ENCODE results near the gene PLAC8L1. TPM values are rescaled to one million over a fixed set of nuclear protein-coding genes. Genes with fewer than 3 reads are reported as not detected.
"Not testable (repeated sequence)": the region's sequence is repeated elsewhere in the genome, so short reads cannot be mapped to it uniquely, and the experiment has no call there.

The PLAC8L1 gene
- total and polyA plus RNA-seq, 4 experiments from 2014 or later: 0.58 TPM; not detected in 3

- intact Hi-C loops (cut with micrococcal nuclease): no loop called here
- Mint-ChIP-seq H3K4me3 (no peak overlapping the region), H3K27me3 (no peaks in the 10 kb centered on the region), H3K4me1 (no peaks in the 10 kb centered on the region), H3K36me3 (peaks cover 58 to 78% of the 10 kb centered on the region in 2 donors), H3K27ac (peak overlapping the region in 2 of 7 donors; percentile 12 to 55), H3K9me3 (peaks cover 0 to 6% (median 0%) of the 10 kb centered on the region in 8 donors)
- H3K36me3 ChIP-seq (ENCODE audit: insufficient read depth, low read length): peaks cover 65% of the 10 kb centered on the region
- no peak overlapping the region for H3K4me3 ChIP-seq (ENCODE audit: low read length in 2 of 2)
- DNase-seq: no peak
- H3K27me3 ChIP-seq (ENCODE audit: insufficient read depth, low read length): no peaks in the 10 kb centered on the region
- no peaks in the 10 kb centered on the region for H3K4me1 ChIP-seq (ENCODE audit: insufficient read depth, low read length)
- ChIA-PET CTCF (ENCODE audit: partially characterized antibody) (interaction anchor here (1.0 kb wide), 1 partner anchor 16 kb away, joined by 3 read pairs; no protein-coding TSS in a partner anchor), POLR2A (ENCODE audit: partially characterized antibody) (no interaction called here)
- no peaks in the 10 kb centered on the region for H3K9me3 ChIP-seq (ENCODE audit: control insufficient read depth in 1 of 2, low read length in 2 of 2)
- no peak overlapping the region for H3K27ac ChIP-seq (ENCODE audit: low read depth, low read length)
These were observed 12.9 kb upstream of the PLAC8L1 start for GRCh38 chr5:146118322-146118721.

GRCh38 chr5:146117216-146117615, 11.8 kb upstream of the PLAC8L1 start:
- peaks cover 62% of the 10 kb centered on the region for H3K36me3 ChIP-seq (ENCODE audit: insufficient read depth, low read length)
- intact Hi-C loops (cut with micrococcal nuclease); H3K27me3 ChIP-seq (ENCODE audit: insufficient read depth, low read length); H3K4me3 ChIP-seq (ENCODE audit: low read length in 2 of 2); H3K4me1 ChIP-seq (ENCODE audit: insufficient read depth, low read length); H3K4me1 Mint-ChIP-seq; H3K27ac Mint-ChIP-seq; DNase-seq; H3K27me3 Mint-ChIP-seq; H3K9me3 ChIP-seq (ENCODE audit: control insufficient read depth in 1 of 2, low read length in 2 of 2); H3K27ac ChIP-seq (ENCODE audit: low read depth, low read length); POLR2A ChIA-PET (ENCODE audit: partially characterized antibody); H3K9me3 Mint-ChIP-seq: not testable (repeated sequence)
- peaks cover 53 to 75% of the 10 kb centered on the region in 2 donors for H3K36me3 Mint-ChIP-seq
- peak overlapping the region in 1 of 8 donors; percentile 21 for H3K4me3 Mint-ChIP-seq
- CTCF ChIA-PET (ENCODE audit: partially characterized antibody): interaction anchor here (0.7 kb wide), 1 partner anchor 17 kb away, joined by 3 read pairs; no protein-coding TSS in a partner anchor

- Histone ChIP-seq H3K4me3 (ENCODE audit: low read length in 2 of 2) (no peak overlapping the region), H3K4me1 (ENCODE audit: insufficient read depth, low read length) (no peaks in the 10 kb centered on the region), H3K9me3 (ENCODE audit: control insufficient read depth in 1 of 2, low read length in 2 of 2) (no peaks in the 10 kb centered on the region), H3K27ac (ENCODE audit: low read depth, low read length) (no peak overlapping the region), H3K36me3 (ENCODE audit: insufficient read depth, low read length) (peaks cover 55% of the 10 kb centered on the region), H3K27me3 (ENCODE audit: insufficient read depth, low read length) (no peaks in the 10 kb centered on the region)
- Mint-ChIP-seq H3K27me3 (no peaks in the 10 kb centered on the region), H3K4me1 (no peaks in the 10 kb centered on the region), H3K27ac (no peak overlapping the region), H3K9me3 (peaks cover 0 to under 1% (median 0%) of the 10 kb centered on the region in 8 donors), H3K4me3 (no peak overlapping the region), H3K36me3 (peaks cover 46 to 74% of the 10 kb centered on the region in 2 donors)
- ChIA-PET CTCF (ENCODE audit: partially characterized antibody) (no interaction called here), POLR2A (ENCODE audit: partially characterized antibody) (no interaction called here)
- DNase-seq: no peak
- intact Hi-C loops (cut with micrococcal nuclease): no loop called here
These were observed 11.0 kb upstream of the PLAC8L1 start for GRCh38 chr5:146116361-146116760.

GRCh38 chr5:146112476-146112875, 7.1 kb upstream of the PLAC8L1 start:
- H3K36me3 ChIP-seq (ENCODE audit: insufficient read depth, low read length): peaks cover 19% of the 10 kb centered on the region
- H3K9me3 Mint-ChIP-seq: no peaks in the 10 kb centered on the region

GRCh38 chr5:146111409-146111808, 6.0 kb upstream of the PLAC8L1 start:
- Histone ChIP-seq H3K36me3 (ENCODE audit: insufficient read depth, low read length) (peaks cover 14% of the 10 kb centered on the region), H3K4me3 (ENCODE audit: low read length in 2 of 2) (no peak overlapping the region), H3K27ac (ENCODE audit: low read depth, low read length) (no peak overlapping the region), H3K9me3 (ENCODE audit: control insufficient read depth in 1 of 2, low read length in 2 of 2) (no peaks in the 10 kb centered on the region), H3K27me3 (ENCODE audit: insufficient read depth, low read length) (no peaks in the 10 kb centered on the region), H3K4me1 (ENCODE audit: insufficient read depth, low read length) (no peaks in the 10 kb centered on the region)
- no peaks in the 10 kb centered on the region for H3K9me3 Mint-ChIP-seq
- POLR2A ChIA-PET (ENCODE audit: partially characterized antibody): interaction anchor here (0.7 kb wide), 1 partner anchor 18 kb away, joined by 3 read pairs; no protein-coding TSS in a partner anchor
- no peaks in the 10 kb centered on the region for H3K4me1 Mint-ChIP-seq
- no peaks in the 10 kb centered on the region for H3K27me3 Mint-ChIP-seq
- intact Hi-C loops (cut with micrococcal nuclease): no loop called here
- peak overlapping the region in 2 of 7 donors; percentile 48 to 53 for H3K27ac Mint-ChIP-seq
- CTCF ChIA-PET (ENCODE audit: partially characterized antibody): no interaction called here
- no peak for DNase-seq
- no peak overlapping the region for H3K4me3 Mint-ChIP-seq
- H3K36me3 Mint-ChIP-seq: peaks cover 17 to 30% of the 10 kb centered on the region in 2 donors

More at GRCh38 chr5:146112476-146112875, 7.1 kb upstream of the PLAC8L1 start:
- Mint-ChIP-seq H3K27me3 (no peaks in the 10 kb centered on the region), H3K4me3 (no peak overlapping the region), H3K27ac (peak overlapping the region in 2 of 7 donors; percentile 1 to 43), H3K4me1 (no peaks in the 10 kb centered on the region), H3K36me3 (peaks cover 20 to 38% of the 10 kb centered on the region in 2 donors)
- Histone ChIP-seq H3K4me1 (ENCODE audit: insufficient read depth, low read length) (no peaks in the 10 kb centered on the region), H3K27me3 (ENCODE audit: insufficient read depth, low read length) (no peaks in the 10 kb centered on the region), H3K9me3 (ENCODE audit: control insufficient read depth in 1 of 2, low read length in 2 of 2) (no peaks in the 10 kb centered on the region), H3K27ac (ENCODE audit: low read depth, low read length) (no peak overlapping the region), H3K4me3 (ENCODE audit: low read length in 2 of 2) (no peak overlapping the region)
- no peak for DNase-seq
- intact Hi-C loops (cut with micrococcal nuclease): no loop called here
- ChIA-PET CTCF (ENCODE audit: partially characterized antibody) (no interaction called here), POLR2A (ENCODE audit: partially characterized antibody) (no interaction called here)

GRCh38 chr5:146109379-146109778, 4.0 kb upstream of the PLAC8L1 start:
- intact Hi-C loops (cut with micrococcal nuclease): no loop called here
- Histone ChIP-seq H3K27me3 (ENCODE audit: insufficient read depth, low read length) (no peaks in the 10 kb centered on the region), H3K4me3 (ENCODE audit: low read length in 2 of 2) (no peak overlapping the region), H3K4me1 (ENCODE audit: insufficient read depth, low read length) (no peaks in the 10 kb centered on the region), H3K36me3 (ENCODE audit: insufficient read depth, low read length) (peaks cover 13% of the 10 kb centered on the region), H3K27ac (ENCODE audit: low read depth, low read length) (no peak overlapping the region), H3K9me3 (ENCODE audit: control insufficient read depth in 1 of 2, low read length in 2 of 2) (no peaks in the 10 kb centered on the region)
- Mint-ChIP-seq H3K27ac (peak overlapping the region in 1 of 7 donors; percentile 20), H3K9me3 (no peaks in the 10 kb centered on the region), H3K4me1 (no peaks in the 10 kb centered on the region), H3K27me3 (no peaks in the 10 kb centered on the region), H3K36me3 (peaks cover 18 to 20% of the 10 kb centered on the region in 2 donors), H3K4me3 (no peak overlapping the region)
- CTCF ChIA-PET (ENCODE audit: partially characterized antibody): no interaction called here
- DNase-seq: no peak
- POLR2A ChIA-PET (ENCODE audit: partially characterized antibody): no interaction called here

- H3K9me3 ChIP-seq (ENCODE audit: control insufficient read depth in 1 of 2, low read length in 2 of 2); H3K4me1 Mint-ChIP-seq; H3K36me3 ChIP-seq (ENCODE audit: insufficient read depth, low read length); DNase-seq; H3K4me1 ChIP-seq (ENCODE audit: insufficient read depth, low read length); H3K27me3 ChIP-seq (ENCODE audit: insufficient read depth, low read length); H3K9me3 Mint-ChIP-seq; H3K4me3 Mint-ChIP-seq; H3K27ac Mint-ChIP-seq; H3K27me3 Mint-ChIP-seq; intact Hi-C loops (cut with micrococcal nuclease); CTCF ChIA-PET (ENCODE audit: partially characterized antibody); H3K4me3 ChIP-seq (ENCODE audit: low read length in 2 of 2); H3K27ac ChIP-seq (ENCODE audit: low read depth, low read length): not testable (repeated sequence)
- peaks cover 18 to 20% of the 10 kb centered on the region in 2 donors for H3K36me3 Mint-ChIP-seq
- POLR2A ChIA-PET (ENCODE audit: partially characterized antibody): interaction anchor here (0.6 kb wide), 1 partner anchor 22 kb away, joined by 3 read pairs; no protein-coding TSS in a partner anchor
These were observed 3.5 kb upstream of the PLAC8L1 start for GRCh38 chr5:146108870-146109269.

- Mint-ChIP-seq H3K4me3 (no peak overlapping the region), H3K27ac (no peak overlapping the region), H3K9me3 (no peaks in the 10 kb centered on the region), H3K4me1 (no peaks in the 10 kb centered on the region), H3K36me3 (peaks cover 16 to 17% of the 10 kb centered on the region in 2 donors), H3K27me3 (no peaks in the 10 kb centered on the region)
- no peaks in the 10 kb centered on the region for H3K36me3 ChIP-seq (ENCODE audit: insufficient read depth, low read length)
- no peak overlapping the region for H3K27ac ChIP-seq (ENCODE audit: low read depth, low read length)
- H3K4me1 ChIP-seq (ENCODE audit: insufficient read depth, low read length): no peaks in the 10 kb centered on the region
- H3K4me3 ChIP-seq (ENCODE audit: low read length in 2 of 2): no peak overlapping the region
- no peaks in the 10 kb centered on the region for H3K9me3 ChIP-seq (ENCODE audit: control insufficient read depth in 1 of 2, low read length in 2 of 2)
- ChIA-PET CTCF (ENCODE audit: partially characterized antibody) (no interaction called here), POLR2A (ENCODE audit: partially characterized antibody) (no interaction called here)
- intact Hi-C loops (cut with micrococcal nuclease): no loop called here
- DNase-seq: no peak
- H3K27me3 ChIP-seq (ENCODE audit: insufficient read depth, low read length): no peaks in the 10 kb centered on the region
These were observed 2.5 kb upstream of the PLAC8L1 start for GRCh38 chr5:146107901-146108300.

All from CD4-positive, alpha-beta memory T cell (primary cell).